Measurements from ENCODE around the gene HRH2.

DNA sequence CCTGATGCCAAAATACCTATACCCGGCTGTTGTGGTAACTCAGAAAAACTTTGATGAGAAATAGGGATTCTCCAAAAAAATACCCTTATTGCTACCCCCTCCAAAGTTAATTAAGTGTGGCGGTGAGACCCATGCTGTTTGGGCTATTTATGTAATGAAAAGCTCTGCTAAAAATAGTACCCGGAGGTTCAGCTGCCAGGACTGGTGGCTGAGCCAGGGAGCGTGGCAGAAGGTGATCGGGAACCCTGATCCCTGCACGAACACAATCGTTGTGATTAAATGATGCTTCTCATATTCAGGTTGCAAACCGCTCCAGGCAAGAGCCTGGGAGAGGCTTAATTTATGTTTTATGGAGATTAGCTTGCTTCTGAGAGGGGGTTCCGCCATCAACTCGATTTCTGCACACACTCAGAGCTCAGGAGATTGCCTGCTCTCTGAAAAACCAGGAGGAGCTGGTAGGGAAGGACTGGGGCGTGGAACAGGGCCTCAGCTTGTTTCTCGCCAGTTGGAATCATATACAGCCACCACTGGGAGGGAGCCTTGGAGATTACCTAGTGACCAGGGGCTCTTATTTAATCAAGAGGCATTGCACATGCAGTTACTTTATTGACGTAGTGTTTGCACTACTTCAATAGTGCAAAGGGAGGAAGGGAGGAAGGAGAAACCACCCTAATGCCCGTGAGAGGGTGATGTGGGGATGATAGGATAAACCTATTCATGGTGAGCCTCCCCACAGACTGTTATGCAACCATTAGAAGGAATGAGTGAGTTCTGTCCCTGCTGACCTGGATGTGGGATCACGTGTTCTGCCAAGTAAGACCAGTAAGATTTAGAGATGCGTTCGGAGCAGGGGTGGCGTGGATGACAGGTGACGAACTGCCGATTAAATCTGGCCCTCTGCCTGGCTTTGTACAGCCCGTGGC is 23.4 kb downstream of the HRH2 start:
- no peak for TF ChIP-seq POLR2A (IDR thresholded peaks at IDR 0.05)
- TF ChIP-seq, protein P1, sequence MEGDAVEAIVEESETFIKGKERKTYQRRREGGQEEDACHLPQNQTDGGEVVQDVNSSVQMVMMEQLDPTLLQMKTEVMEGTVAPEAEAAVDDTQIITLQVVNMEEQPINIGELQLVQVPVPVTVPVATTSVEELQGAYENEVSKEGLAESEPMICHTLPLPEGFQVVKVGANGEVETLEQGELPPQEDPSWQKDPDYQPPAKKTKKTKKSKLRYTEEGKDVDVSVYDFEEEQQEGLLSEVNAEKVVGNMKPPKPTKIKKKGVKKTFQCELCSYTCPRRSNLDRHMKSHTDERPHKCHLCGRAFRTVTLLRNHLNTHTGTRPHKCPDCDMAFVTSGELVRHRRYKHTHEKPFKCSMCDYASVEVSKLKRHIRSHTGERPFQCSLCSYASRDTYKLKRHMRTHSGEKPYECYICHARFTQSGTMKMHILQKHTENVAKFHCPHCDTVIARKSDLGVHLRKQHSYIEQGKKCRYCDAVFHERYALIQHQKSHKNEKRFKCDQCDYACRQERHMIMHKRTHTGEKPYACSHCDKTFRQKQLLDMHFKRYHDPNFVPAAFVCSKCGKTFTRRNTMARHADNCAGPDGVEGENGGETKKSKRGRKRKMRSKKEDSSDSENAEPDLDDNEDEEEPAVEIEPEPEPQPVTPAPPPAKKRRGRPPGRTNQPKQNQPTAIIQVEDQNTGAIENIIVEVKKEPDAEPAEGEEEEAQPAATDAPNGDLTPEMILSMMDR (IDR thresholded peaks at IDR 0.05): no peak

All from esophagus squamous epithelium (tissue), 4 donors.